K562 (cell line): ENCODE measurements around the gene IMMP2L. TPM values are rescaled to one million over a fixed set of nuclear protein-coding genes. Genes with fewer than 3 reads are reported as not detected.

Source experiments
- EP400 ChIP-seq: fragments of 450-650 bp; IDR thresholded peaks from 2 replicates; pipeline ENCODE4 v1.6.1; 2017; ENCODE audit warnings: antibody characterized with exemption, mild to moderate bottlenecking, moderate library complexity
- FOXK2 ChIP-seq, 2 experiments: fragments of 450-650 bp; IDR thresholded peaks in 1 of 2; conservative IDR thresholded peaks in 1 of 2; 2 replicates each; pipeline ENCODE4 v1.6.1; 2016; ENCODE audit warnings: low read depth in 2 of 2, mild to moderate bottlenecking in 1 of 2
- FOXM1 ChIP-seq, 2 experiments: fragments of 450-650 bp in 1 of 2; sonication (generic) in 1 of 2; formaldehyde crosslinking in 1 of 2; IDR thresholded peaks; 2 replicates each; pipeline versions ENCODE4 v1.6.1 to v1.9.0; 2017 to 2022; ENCODE audit warnings: low read depth in 2 of 2, mild to moderate bottlenecking in 2 of 2, missing genetic modification reagents in 1 of 2, moderate library complexity in 1 of 2
- HDAC8 ChIP-seq: fragments of 450-650 bp; IDR thresholded peaks from 2 replicates; pipeline ENCODE4 v1.6.1; 2016; ENCODE audit warnings: mild to moderate bottlenecking, missing genetic modification characterization, moderate library complexity, missing compliant biosample characterization
- HMG20B ChIP-seq: fragments of 250-450 bp; sonication (Bioruptor Pico); IDR thresholded peaks from 2 replicates; pipeline ENCODE4 v1.5.0; 2021; ENCODE audit warnings: mild to moderate bottlenecking
- KDM1A ChIP-seq, 2 experiments: fragments of 450-650 bp; IDR thresholded peaks; 2 replicates each; pipeline ENCODE4 v1.6.1; 2016; ENCODE audit warnings: mild to moderate bottlenecking in 2 of 2
- L3MBTL2 ChIP-seq: fragments of 450-650 bp; IDR thresholded peaks from 2 replicates; pipeline ENCODE4 v1.6.1; 2016; ENCODE audit warnings: mild to moderate bottlenecking, moderate library complexity
- MCM5 ChIP-seq: fragments of 450-650 bp; IDR thresholded peaks from 2 replicates; pipeline ENCODE4 v1.6.1; 2016; ENCODE audit warnings: low read depth
- NFYB ChIP-seq: IDR thresholded peaks from 2 replicates; pipeline ENCODE4 v1.6.1; 2011; ENCODE audit warnings: mild to moderate bottlenecking, moderate library complexity; ENCODE audit not compliant: insufficient read length; ENCODE audit errors: extremely low read depth
- NR1H2 ChIP-seq: sonication (generic); formaldehyde crosslinking; IDR thresholded peaks from 2 replicates; pipeline ENCODE4 v1.4.0; 2020; ENCODE audit warnings: mild to moderate bottlenecking, missing genetic modification reagents
- NR2C1 ChIP-seq, 2 experiments: fragments of 450-650 bp; IDR thresholded peaks; 2 replicates each; pipeline ENCODE4 v1.6.1; 2017; ENCODE audit warnings: mild to moderate bottlenecking in 2 of 2, antibody characterized with exemption in 1 of 2, inconsistent platforms in 1 of 2, missing compliant biosample characterization in 1 of 2, missing genetic modification characterization in 1 of 2
- SMARCC2 ChIP-seq: fragments of 450-650 bp; IDR thresholded peaks from 2 replicates; pipeline ENCODE4 v1.6.1; 2017; ENCODE audit warnings: antibody characterized with exemption, moderate library complexity, mild to moderate bottlenecking, low read depth
- TAF9B ChIP-seq: fragments of 450-650 bp; IDR thresholded peaks from 2 replicates; pipeline ENCODE4 v1.6.1; 2018; ENCODE audit warnings: mild to moderate bottlenecking; ENCODE audit not compliant: partially characterized antibody
- TCF7L2 ChIP-seq: fragments of 150-350 bp; IDR thresholded peaks from 2 replicates; pipeline ENCODE4 v1.6.1; 2016; ENCODE audit warnings: low read depth, mild to moderate bottlenecking, low read length, moderate library complexity
- TEAD4 ChIP-seq, 2 experiments: sonication (generic) in 1 of 2; formaldehyde crosslinking in 1 of 2; IDR thresholded peaks; 2 replicates each; pipeline versions ENCODE4 v1.6.1 to v1.8.0; 2012 to 2022; ENCODE audit warnings: borderline replicate concordance in 1 of 2, inconsistent platforms in 1 of 2, low read length in 1 of 2, mild to moderate bottlenecking in 1 of 2, missing genetic modification reagents in 1 of 2
- TRIM28 ChIP-seq: fragments of 450-650 bp; IDR thresholded peaks from 2 replicates; pipeline ENCODE4 v1.6.1; 2017
- polyA plus RNA-seq, 8 experiments: library from polyadenylated mRNA; depleted of rRNA in 4 of 8; stranded (reverse) in 5 of 8; unstranded in 3 of 8; fragments of >200 nt; fragmentation: Nextera tagmentation in 2 of 8; fragmentation: Illumina TruSeq in 1 of 8; extraction: Ambion mirVana in 2 of 8; extraction: Trizol in 1 of 8; gene quantifications; 2 replicates each; pipeline versions ENCODE4 v1.2.1 to v1.2.3, GENCODE V29; 2011 to 2014; ENCODE audit warnings: inconsistent platforms in 1 of 8, missing spikeins in 1 of 8
- total RNA-seq, 7 experiments: library from RNA; depleted of rRNA in 6 of 7; stranded (reverse); fragments of >200 nt in 6 of 7; fragmentation: Illumina TruSeq in 2 of 7; extraction: Trizol in 2 of 7; gene quantifications; 2 replicates each; pipeline versions ENCODE4 v1.2.1 to v1.2.3, GENCODE V29; 2011 to 2021; ENCODE audit warnings: low replicate concordance in 1 of 7
- TF ChIP-seq, protein P1 (sequence below): fragments of 450-650 bp; IDR thresholded peaks from 2 replicates; pipeline ENCODE4 v1.7.0; 2016; ENCODE audit warnings: borderline replicate concordance
- TF ChIP-seq, protein P2 (sequence below): sonication (generic); IDR thresholded peaks from 2 replicates; pipeline ENCODE4 v1.6.1; 2016
- TF ChIP-seq, protein P3 (sequence below): fragments of 450-650 bp; IDR thresholded peaks from 2 replicates; pipeline ENCODE4 v1.6.1; 2016; ENCODE audit warnings: missing biosample characterization, missing genetic modification characterization
- TF ChIP-seq, protein P4 (sequence below): IDR thresholded peaks from 2 replicates; pipeline ENCODE4 v1.6.1; 2012; ENCODE audit warnings: low read depth, low read length, improper control_type of control experiment, borderline replicate concordance

IMMP2L gene
- total and polyA plus RNA-seq, 9 of the 15 experiments (the other 6 are each of a cell fraction or from before 2014, with no cell fraction given) = 29.7 to 116 (median 53.0) TPM

DNA sequence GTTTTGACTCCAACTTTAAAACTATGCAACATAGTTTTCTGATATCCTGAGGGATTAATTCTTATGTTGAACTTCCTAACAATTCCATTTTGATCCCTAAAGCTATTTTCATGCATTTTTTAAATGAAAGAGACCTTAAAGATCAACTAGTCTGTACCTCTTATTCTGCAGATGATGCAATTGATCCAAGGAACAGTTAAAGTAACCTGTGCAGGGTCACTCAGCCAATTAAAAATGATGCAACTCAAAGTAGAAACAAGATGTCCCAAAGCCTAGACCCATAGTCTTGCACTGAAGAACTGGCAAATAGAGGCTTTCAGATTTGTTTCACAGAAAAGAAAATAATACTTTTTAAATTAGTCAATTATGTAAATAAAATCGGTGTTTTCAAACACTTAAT is 86.3 kb downstream of the IMMP2L start (continued):
- no peak for TF ChIP-seq NFYB
- TF ChIP-seq, protein P1, sequence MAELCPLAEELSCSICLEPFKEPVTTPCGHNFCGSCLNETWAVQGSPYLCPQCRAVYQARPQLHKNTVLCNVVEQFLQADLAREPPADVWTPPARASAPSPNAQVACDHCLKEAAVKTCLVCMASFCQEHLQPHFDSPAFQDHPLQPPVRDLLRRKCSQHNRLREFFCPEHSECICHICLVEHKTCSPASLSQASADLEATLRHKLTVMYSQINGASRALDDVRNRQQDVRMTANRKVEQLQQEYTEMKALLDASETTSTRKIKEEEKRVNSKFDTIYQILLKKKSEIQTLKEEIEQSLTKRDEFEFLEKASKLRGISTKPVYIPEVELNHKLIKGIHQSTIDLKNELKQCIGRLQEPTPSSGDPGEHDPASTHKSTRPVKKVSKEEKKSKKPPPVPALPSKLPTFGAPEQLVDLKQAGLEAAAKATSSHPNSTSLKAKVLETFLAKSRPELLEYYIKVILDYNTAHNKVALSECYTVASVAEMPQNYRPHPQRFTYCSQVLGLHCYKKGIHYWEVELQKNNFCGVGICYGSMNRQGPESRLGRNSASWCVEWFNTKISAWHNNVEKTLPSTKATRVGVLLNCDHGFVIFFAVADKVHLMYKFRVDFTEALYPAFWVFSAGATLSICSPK = no peak
- 0 out of 4 replicates have a peak, but pooled peaks of 1 of the 2 experiments have one; percentile 37 for TF ChIP-seq FOXK2 (conservative IDR thresholded peaks at IDR 0.05 in 1 of 2, IDR thresholded peaks at IDR 0.05 in 1 of 2; ENCODE audit: low read depth in 2 of 2)
- TF ChIP-seq, protein P2, sequence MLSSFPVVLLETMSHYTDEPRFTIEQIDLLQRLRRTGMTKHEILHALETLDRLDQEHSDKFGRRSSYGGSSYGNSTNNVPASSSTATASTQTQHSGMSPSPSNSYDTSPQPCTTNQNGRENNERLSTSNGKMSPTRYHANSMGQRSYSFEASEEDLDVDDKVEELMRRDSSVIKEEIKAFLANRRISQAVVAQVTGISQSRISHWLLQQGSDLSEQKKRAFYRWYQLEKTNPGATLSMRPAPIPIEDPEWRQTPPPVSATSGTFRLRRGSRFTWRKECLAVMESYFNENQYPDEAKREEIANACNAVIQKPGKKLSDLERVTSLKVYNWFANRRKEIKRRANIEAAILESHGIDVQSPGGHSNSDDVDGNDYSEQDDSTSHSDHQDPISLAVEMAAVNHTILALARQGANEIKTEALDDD = peak; percentile 23; the same call in 1 of the 2 replicates
- TF ChIP-seq EP400 = peak; percentile 31; the same call in 1 of the 2 replicates
- 0 out of 2 replicates have a peak, but pooled peaks have one; percentile 32 for TF ChIP-seq SMARCC2
- no peak for TF ChIP-seq HMG20B (CRISPR knock-in tag)
- TF ChIP-seq, protein P3, sequence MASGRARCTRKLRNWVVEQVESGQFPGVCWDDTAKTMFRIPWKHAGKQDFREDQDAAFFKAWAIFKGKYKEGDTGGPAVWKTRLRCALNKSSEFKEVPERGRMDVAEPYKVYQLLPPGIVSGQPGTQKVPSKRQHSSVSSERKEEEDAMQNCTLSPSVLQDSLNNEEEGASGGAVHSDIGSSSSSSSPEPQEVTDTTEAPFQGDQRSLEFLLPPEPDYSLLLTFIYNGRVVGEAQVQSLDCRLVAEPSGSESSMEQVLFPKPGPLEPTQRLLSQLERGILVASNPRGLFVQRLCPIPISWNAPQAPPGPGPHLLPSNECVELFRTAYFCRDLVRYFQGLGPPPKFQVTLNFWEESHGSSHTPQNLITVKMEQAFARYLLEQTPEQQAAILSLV (tag) = peak; percentile 86
- TF ChIP-seq, protein P4, sequence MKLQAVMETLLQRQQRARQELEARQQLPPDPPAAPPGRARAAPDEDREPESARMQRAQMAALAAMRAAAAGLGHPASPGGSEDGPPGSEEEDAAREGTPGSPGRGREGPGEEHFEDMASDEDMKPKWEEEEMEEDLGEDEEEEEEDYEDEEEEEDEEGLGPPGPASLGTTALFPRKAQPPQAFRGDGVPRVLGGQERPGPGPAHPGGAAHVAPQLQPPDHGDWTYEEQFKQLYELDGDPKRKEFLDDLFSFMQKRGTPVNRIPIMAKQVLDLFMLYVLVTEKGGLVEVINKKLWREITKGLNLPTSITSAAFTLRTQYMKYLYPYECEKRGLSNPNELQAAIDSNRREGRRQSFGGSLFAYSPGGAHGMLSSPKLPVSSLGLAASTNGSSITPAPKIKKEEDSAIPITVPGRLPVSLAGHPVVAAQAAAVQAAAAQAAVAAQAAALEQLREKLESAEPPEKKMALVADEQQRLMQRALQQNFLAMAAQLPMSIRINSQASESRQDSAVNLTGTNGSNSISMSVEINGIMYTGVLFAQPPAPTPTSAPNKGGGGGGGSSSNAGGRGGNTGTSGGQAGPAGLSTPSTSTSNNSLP = peak; percentile 33; the same call in 1 of the 2 replicates
- TF ChIP-seq TRIM28 = 0 out of 2 replicates have a peak, but pooled peaks have one; percentile 19
- TF ChIP-seq NR2C1 (IDR thresholded peaks at IDR 0.05) = peak; percentile 39; the same call in 1 of the 2 replicates
- TF ChIP-seq NR2C1 (tag; IDR thresholded peaks at IDR 0.05) = peak; percentile 64
- TF ChIP-seq L3MBTL2 = no peak
- TF ChIP-seq TAF9B = no peak
- no peak for TF ChIP-seq MCM5
- TF ChIP-seq FOXM1 (IDR thresholded peaks at IDR 0.05; ENCODE audit: low read depth) = peak; percentile 64; the same call in 1 of the 2 replicates
- no peak for TF ChIP-seq FOXM1 (CRISPR knock-in tag; IDR thresholded peaks at IDR 0.05; ENCODE audit: low read depth)
- TF ChIP-seq HDAC8 (tag) = no peak
- peak; percentile 42; the same call in 1 of the 2 replicates for TF ChIP-seq TEAD4 (IDR thresholded peaks at IDR 0.05; ENCODE audit: low read length)
- no peak for TF ChIP-seq TEAD4 (CRISPR knock-in tag; IDR thresholded peaks at IDR 0.05; ENCODE audit: borderline replicate concordance)
- TF ChIP-seq TCF7L2 = no peak
- TF ChIP-seq KDM1A (IDR thresholded peaks at IDR 0.05) = peak in 1 of 2 experiments; percentile 27; a peak in 2 of 4 replicates
- TF ChIP-seq NR1H2 (CRISPR knock-in tag) = no peak
